HEK293 (cell line): Measurements from ENCODE around the gene SCOC.

ENCODE experiments used
- KLF1 ChIP-seq: fragments of 450-650 bp; formaldehyde crosslinking; IDR thresholded peaks from 2 replicates; pipeline ENCODE4 v1.5.1; 2016; ENCODE audit warnings: missing biosample characterization, missing genetic modification characterization
- ZBTB20 ChIP-seq: fragments of 450-650 bp; formaldehyde crosslinking; IDR thresholded peaks from 2 replicates; pipeline ENCODE4 v1.5.1; 2016; ENCODE audit warnings: missing biosample characterization, missing genetic modification characterization
- ZBTB26 ChIP-seq: fragments of 450-650 bp; formaldehyde crosslinking; optimal IDR thresholded peaks from 2 replicates; pipeline ENCODE3; 2016; ENCODE audit warnings: missing biosample characterization, mild to moderate bottlenecking, missing genetic modification characterization
- ZFP37 ChIP-seq: fragments of 450-650 bp; formaldehyde crosslinking; IDR thresholded peaks from 2 replicates; pipeline ENCODE4 v1.5.1; 2016; ENCODE audit warnings: missing biosample characterization, missing genetic modification characterization
- TF ChIP-seq, protein P1 (sequence below): fragments of 450-650 bp; formaldehyde crosslinking; IDR thresholded peaks from 2 replicates; pipeline ENCODE4 v1.5.1; 2016; ENCODE audit warnings: missing biosample characterization, missing genetic modification characterization
- TF ChIP-seq, protein P2 (sequence below): sonication (generic); formaldehyde crosslinking; IDR thresholded peaks from 2 replicates; pipeline ENCODE4 v1.8.1; 2022; ENCODE audit warnings: mild to moderate bottlenecking, moderate library complexity, missing genetic modification reagents

DNA sequence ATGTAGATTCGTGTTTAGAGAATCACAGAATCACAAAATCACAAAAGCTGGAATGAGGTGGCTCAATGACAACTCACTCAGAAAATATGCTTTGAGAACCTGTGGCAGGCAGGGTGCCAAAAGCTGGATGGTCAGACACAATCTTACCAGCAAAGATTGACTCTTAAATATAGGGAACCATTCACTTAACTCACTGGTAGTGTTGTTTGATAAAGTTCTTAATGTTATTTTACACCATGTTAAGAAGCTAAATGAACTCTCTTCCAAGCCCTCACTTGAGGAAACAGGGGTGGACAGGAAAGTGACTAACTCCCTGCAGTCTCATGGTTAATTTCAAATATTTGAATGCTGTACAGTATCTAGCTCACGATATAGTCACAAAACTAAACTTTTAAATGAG lies 5.7 kb upstream of the SCOC start:
- TF ChIP-seq, protein P1, sequence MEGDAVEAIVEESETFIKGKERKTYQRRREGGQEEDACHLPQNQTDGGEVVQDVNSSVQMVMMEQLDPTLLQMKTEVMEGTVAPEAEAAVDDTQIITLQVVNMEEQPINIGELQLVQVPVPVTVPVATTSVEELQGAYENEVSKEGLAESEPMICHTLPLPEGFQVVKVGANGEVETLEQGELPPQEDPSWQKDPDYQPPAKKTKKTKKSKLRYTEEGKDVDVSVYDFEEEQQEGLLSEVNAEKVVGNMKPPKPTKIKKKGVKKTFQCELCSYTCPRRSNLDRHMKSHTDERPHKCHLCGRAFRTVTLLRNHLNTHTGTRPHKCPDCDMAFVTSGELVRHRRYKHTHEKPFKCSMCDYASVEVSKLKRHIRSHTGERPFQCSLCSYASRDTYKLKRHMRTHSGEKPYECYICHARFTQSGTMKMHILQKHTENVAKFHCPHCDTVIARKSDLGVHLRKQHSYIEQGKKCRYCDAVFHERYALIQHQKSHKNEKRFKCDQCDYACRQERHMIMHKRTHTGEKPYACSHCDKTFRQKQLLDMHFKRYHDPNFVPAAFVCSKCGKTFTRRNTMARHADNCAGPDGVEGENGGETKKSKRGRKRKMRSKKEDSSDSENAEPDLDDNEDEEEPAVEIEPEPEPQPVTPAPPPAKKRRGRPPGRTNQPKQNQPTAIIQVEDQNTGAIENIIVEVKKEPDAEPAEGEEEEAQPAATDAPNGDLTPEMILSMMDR (tag by site-specific recombination), result no peak
- no peak for TF ChIP-seq KLF1
- TF ChIP-seq, protein P2, sequence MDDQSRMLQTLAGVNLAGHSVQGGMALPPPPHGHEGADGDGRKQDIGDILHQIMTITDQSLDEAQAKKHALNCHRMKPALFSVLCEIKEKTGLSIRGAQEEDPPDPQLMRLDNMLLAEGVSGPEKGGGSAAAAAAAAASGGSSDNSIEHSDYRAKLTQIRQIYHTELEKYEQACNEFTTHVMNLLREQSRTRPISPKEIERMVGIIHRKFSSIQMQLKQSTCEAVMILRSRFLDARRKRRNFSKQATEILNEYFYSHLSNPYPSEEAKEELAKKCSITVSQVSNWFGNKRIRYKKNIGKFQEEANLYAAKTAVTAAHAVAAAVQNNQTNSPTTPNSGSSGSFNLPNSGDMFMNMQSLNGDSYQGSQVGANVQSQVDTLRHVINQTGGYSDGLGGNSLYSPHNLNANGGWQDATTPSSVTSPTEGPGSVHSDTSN, result no peak
- TF ChIP-seq ZBTB20 (tag by site-specific recombination), result no peak
- TF ChIP-seq ZFP37 (tag by site-specific recombination), result no peak
- TF ChIP-seq ZBTB26, result no peak
